Endodermal cell (in vitro differentiated cells): ENCODE results near the gene IFI27. TPM values are rescaled to one million over a fixed set of nuclear protein-coding genes. Genes with fewer than 3 reads are reported as not detected.

Experiments
- DNase-seq: peaks from one replicate; pipeline ENCODE4 v3.0.0-alpha.2; 2017
- H3K27ac ChIP-seq: 2 replicates; pipeline ENCODE4 v1.5.1; 2013; ENCODE audit warnings: mild to moderate bottlenecking, low read depth, low read length, moderate library complexity
- H3K27me3 ChIP-seq: 2 replicates; pipeline ENCODE4 v1.6.1; 2013; ENCODE audit warnings: mild to moderate bottlenecking, low read length, moderate library complexity; ENCODE audit not compliant: insufficient read depth, control insufficient read depth, poor library complexity, severe bottlenecking
- H3K36me3 ChIP-seq: 2 replicates; pipeline ENCODE4 v1.7.0; 2013; ENCODE audit warnings: mild to moderate bottlenecking, low read length, moderate library complexity; ENCODE audit not compliant: control insufficient read depth, insufficient read depth
- H3K4me1 ChIP-seq: one replicate; pipeline ENCODE4 v1.7.0; 2013; ENCODE audit warnings: low read length; ENCODE audit not compliant: control insufficient read depth, insufficient read depth
- H3K4me3 ChIP-seq: 2 replicates; pipeline ENCODE4 v1.5.1; 2013; ENCODE audit warnings: mild to moderate bottlenecking, low read length, moderate library complexity
- H3K9ac ChIP-seq: 2 replicates; pipeline ENCODE4 v1.6.1; 2013; ENCODE audit warnings: mild to moderate bottlenecking, low read length, moderate library complexity; ENCODE audit not compliant: poor library complexity, severe bottlenecking; ENCODE audit errors: extremely low read depth
- H3K9me3 ChIP-seq: 2 replicates; pipeline ENCODE4 v1.6.1; 2013; ENCODE audit warnings: mild to moderate bottlenecking, low read length, moderate library complexity; ENCODE audit not compliant: control insufficient read depth
- H3K27ac Mint-ChIP-seq: 2 replicates; pipeline ENCODE4 v1.8.0; 2020; ENCODE audit warnings: mixed read lengths
- H3K27me3 Mint-ChIP-seq: 2 replicates; pipeline ENCODE4 v1.8.0; 2021; ENCODE audit warnings: mild to moderate bottlenecking, mixed read lengths; ENCODE audit not compliant: insufficient read depth
- H3K36me3 Mint-ChIP-seq: 2 replicates; pipeline ENCODE4 v1.8.0; 2020; ENCODE audit warnings: low read depth, mixed read lengths
- H3K4me1 Mint-ChIP-seq: 2 replicates; pipeline ENCODE4 v1.8.0; 2020; ENCODE audit warnings: mixed read lengths
- H3K4me3 Mint-ChIP-seq: 2 replicates; pipeline ENCODE4 v1.8.0; 2020; ENCODE audit warnings: mild to moderate bottlenecking, moderate library complexity, mixed read lengths
- H3K9me3 Mint-ChIP-seq: 2 replicates; pipeline ENCODE4 v1.8.0; 2020; ENCODE audit warnings: mild to moderate bottlenecking, mixed read lengths
- WGBS, 2 experiments: methylation state at CpG; one replicate each; pipeline versions ENCODE4 v1.1.5 to v1.1.7; 2013; ENCODE audit warnings: missing lambda C conversion rate in 2 of 2, mixed read lengths in 1 of 2; ENCODE audit not compliant: insufficient coverage in 1 of 2, insufficient read length in 1 of 2; 5-methylcytosine and 5-hydroxymethylcytosine counted together
- total RNA-seq, 2 donors: library from RNA; stranded (reverse); fragmentation: NEBNext Ultra II Directional in 1 of 2; extraction: Animal tissue kit (Norgen Biotek cat#: 25700) in 1 of 2; gene quantifications; 2 replicates in 1 of 2; 3 replicates in 1 of 2; pipeline ENCODE4 v1.2.1, GENCODE V29; 2021
- TF ChIP-seq, protein P1 (sequence below): fragments of 200-600 bp; sonication (generic); conservative IDR thresholded peaks from 2 replicates; pipeline ENCODE4 v1.5.0; 2021; ENCODE audit warnings: antibody characterized with exemption, mild to moderate bottlenecking

The IFI27 gene
- total RNA-seq, 2 donors from 2014 or later = 1.9 to 9.0 TPM

DNA sequence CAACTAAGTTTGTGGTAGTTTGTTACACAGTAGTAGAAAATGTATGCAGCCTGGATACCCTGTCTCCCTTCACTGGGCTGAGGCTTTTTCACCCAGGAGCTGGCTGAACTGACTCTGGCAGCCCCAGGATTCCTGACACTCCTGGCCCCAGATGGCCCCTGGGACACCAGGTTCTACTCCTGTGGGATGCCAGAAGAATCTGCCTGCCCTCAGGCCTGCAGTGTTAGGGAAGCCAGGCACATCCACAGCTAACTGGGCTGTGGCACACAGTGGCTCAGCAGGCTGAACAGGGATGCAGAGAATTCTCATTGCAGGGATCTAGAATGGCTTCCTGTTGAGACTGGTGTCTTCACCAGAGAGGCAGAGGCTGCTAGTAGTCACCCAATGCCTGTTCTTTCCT is 8.5 kb downstream of the IFI27 start:
- no peak overlapping the region for H3K4me3 Mint-ChIP-seq
- H3K9ac ChIP-seq = no peak overlapping the region
- peaks cover 4% of the 10 kb centered on the region for H3K9me3 Mint-ChIP-seq
- no peaks in the 10 kb centered on the region for H3K4me1 ChIP-seq
- no peaks in the 10 kb centered on the region for H3K27me3 ChIP-seq
- no peaks in the 10 kb centered on the region for H3K36me3 Mint-ChIP-seq
- H3K4me1 Mint-ChIP-seq = no peaks in the 10 kb centered on the region
- H3K27ac Mint-ChIP-seq = no peak overlapping the region
- TF ChIP-seq, protein P1, sequence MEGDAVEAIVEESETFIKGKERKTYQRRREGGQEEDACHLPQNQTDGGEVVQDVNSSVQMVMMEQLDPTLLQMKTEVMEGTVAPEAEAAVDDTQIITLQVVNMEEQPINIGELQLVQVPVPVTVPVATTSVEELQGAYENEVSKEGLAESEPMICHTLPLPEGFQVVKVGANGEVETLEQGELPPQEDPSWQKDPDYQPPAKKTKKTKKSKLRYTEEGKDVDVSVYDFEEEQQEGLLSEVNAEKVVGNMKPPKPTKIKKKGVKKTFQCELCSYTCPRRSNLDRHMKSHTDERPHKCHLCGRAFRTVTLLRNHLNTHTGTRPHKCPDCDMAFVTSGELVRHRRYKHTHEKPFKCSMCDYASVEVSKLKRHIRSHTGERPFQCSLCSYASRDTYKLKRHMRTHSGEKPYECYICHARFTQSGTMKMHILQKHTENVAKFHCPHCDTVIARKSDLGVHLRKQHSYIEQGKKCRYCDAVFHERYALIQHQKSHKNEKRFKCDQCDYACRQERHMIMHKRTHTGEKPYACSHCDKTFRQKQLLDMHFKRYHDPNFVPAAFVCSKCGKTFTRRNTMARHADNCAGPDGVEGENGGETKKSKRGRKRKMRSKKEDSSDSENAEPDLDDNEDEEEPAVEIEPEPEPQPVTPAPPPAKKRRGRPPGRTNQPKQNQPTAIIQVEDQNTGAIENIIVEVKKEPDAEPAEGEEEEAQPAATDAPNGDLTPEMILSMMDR = no peak
- H3K9me3 ChIP-seq = no peaks in the 10 kb centered on the region
- no peaks in the 10 kb centered on the region for H3K36me3 ChIP-seq
- H3K27me3 Mint-ChIP-seq = peaks cover 23% of the 10 kb centered on the region
- no peak overlapping the region for H3K27ac ChIP-seq
- DNase-seq = no peak
- H3K4me3 ChIP-seq = no peak overlapping the region

GRCh38 chr14:94120667-94121340 is 10.3 kb downstream of the IFI27 start:
- TF ChIP-seq, protein P1 = no peak
- 79 to 88% methylated on average over 5 of the region's 5 CpGs for WGBS, 2 experiments
- H3K36me3 Mint-ChIP-seq = no peaks in the 10 kb centered on the region
- H3K9ac ChIP-seq = no peak overlapping the region
- H3K4me1 ChIP-seq = no peaks in the 10 kb centered on the region
- peaks cover 23% of the 10 kb centered on the region for H3K27me3 Mint-ChIP-seq
- no peak overlapping the region for H3K27ac Mint-ChIP-seq
- no peak overlapping the region for H3K4me3 ChIP-seq
- DNase-seq = no peak
- no peak overlapping the region for H3K27ac ChIP-seq
- H3K4me3 Mint-ChIP-seq = no peak overlapping the region
- peaks cover 4% of the 10 kb centered on the region for H3K9me3 Mint-ChIP-seq
- no peaks in the 10 kb centered on the region for H3K36me3 ChIP-seq
- no peaks in the 10 kb centered on the region for H3K27me3 ChIP-seq
- no peaks in the 10 kb centered on the region for H3K9me3 ChIP-seq
- H3K4me1 Mint-ChIP-seq = no peaks in the 10 kb centered on the region

DNA sequence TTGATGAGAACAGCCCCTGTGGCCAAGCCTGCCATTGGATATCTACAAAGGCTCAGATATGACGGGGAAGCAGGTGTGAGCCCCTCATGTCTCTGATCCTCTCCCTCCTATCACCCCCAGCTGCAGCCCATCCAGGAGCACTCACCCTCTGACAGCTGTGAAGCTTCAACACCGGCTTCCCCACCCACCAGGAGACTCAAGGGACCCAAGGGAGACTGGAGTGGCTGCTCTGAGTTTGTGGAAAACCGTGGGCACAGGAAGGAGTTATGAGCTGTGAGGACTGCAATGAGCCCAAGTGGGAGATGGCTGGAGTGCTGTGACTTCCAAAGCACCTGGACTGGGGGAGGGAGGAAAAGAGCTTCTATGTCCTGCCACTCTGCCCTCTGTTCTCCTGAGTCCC is 10.9 kb downstream of the IFI27 start:
- TF ChIP-seq, protein P1 = no peak
- Mint-ChIP-seq H3K4me1 (no peaks in the 10 kb centered on the region), H3K27ac (no peak overlapping the region), H3K9me3 (peaks cover 4% of the 10 kb centered on the region), H3K36me3 (no peaks in the 10 kb centered on the region), H3K27me3 (peaks cover 23% of the 10 kb centered on the region), H3K4me3 (no peak overlapping the region)
- 77 to 80% methylated on average over 1 to 3 of the region's 3 CpGs for WGBS, 2 experiments
- no peak for DNase-seq
- Histone ChIP-seq H3K4me3 (no peak overlapping the region), H3K9me3 (no peaks in the 10 kb centered on the region), H3K9ac (no peak overlapping the region), H3K27ac (no peak overlapping the region), H3K27me3 (no peaks in the 10 kb centered on the region), H3K36me3 (no peaks in the 10 kb centered on the region), H3K4me1 (no peaks in the 10 kb centered on the region)
